Osteoblast (primary cell): ENCODE results near the gene BIRC6. TPM values are rescaled to one million over a fixed set of nuclear protein-coding genes. Genes with fewer than 3 reads are reported as not detected.

Experiments
- DNase-seq: peaks from one replicate; pipeline ENCODE4 v3.0.0; 2011; ENCODE audit warnings: low spot score, mixed read lengths; ENCODE audit not compliant: insufficient read length; ENCODE audit errors: missing footprints
- H2AFZ ChIP-seq: 2 replicates; pipeline ENCODE4 v1.6.0; 2011; ENCODE audit warnings: mild to moderate bottlenecking, low read length
- H3K27ac ChIP-seq: 2 replicates; pipeline ENCODE4 v1.5.1; 2011; ENCODE audit warnings: mild to moderate bottlenecking, low read depth, low read length, moderate library complexity
- H3K27me3 ChIP-seq: 2 replicates; pipeline ENCODE4 v1.6.0; 2012; ENCODE audit warnings: mild to moderate bottlenecking, control low read depth, inconsistent platforms, low read length, moderate library complexity; ENCODE audit not compliant: insufficient read depth
- H3K36me3 ChIP-seq: 2 replicates; pipeline ENCODE4 v1.5.1; 2011; ENCODE audit warnings: mild to moderate bottlenecking, low read length, control low read depth, moderate library complexity; ENCODE audit not compliant: insufficient read depth
- H3K4me1 ChIP-seq: 2 replicates; pipeline ENCODE4 v1.5.1; 2011; ENCODE audit warnings: mild to moderate bottlenecking, low read length, control low read depth, moderate library complexity; ENCODE audit not compliant: insufficient read depth
- H3K4me2 ChIP-seq: 2 replicates; pipeline ENCODE4 v1.6.0; 2011; ENCODE audit warnings: mild to moderate bottlenecking, low read length; ENCODE audit not compliant: insufficient read depth
- H3K4me3 ChIP-seq: fragments of 200-600 bp; sonication (generic); 3 replicates; pipeline ENCODE4 v1.5.1; 2012; ENCODE audit warnings: mild to moderate bottlenecking, low read length, inconsistent platforms; ENCODE audit not compliant: insufficient read depth
- H3K79me2 ChIP-seq: 2 replicates; pipeline ENCODE4 v1.6.0; 2012; ENCODE audit warnings: mild to moderate bottlenecking, low read length, control low read depth, inconsistent platforms; ENCODE audit not compliant: insufficient read depth
- H3K9me3 ChIP-seq: 2 replicates; pipeline ENCODE4 v1.5.1; 2011; ENCODE audit warnings: low read depth, low read length, control low read depth
- H4K20me1 ChIP-seq: 2 replicates; pipeline ENCODE4 v1.6.0; 2012; ENCODE audit warnings: mild to moderate bottlenecking, low read length, control low read depth; ENCODE audit not compliant: insufficient read depth
- CTCF ChIP-seq: IDR thresholded peaks from 2 replicates; pipeline ENCODE4 v1.5.1; 2011; ENCODE audit warnings: mild to moderate bottlenecking, low read depth, low read length, moderate library complexity; ENCODE audit errors: extremely low read depth
- total RNA-seq: library from RNA; depleted of rRNA; stranded (reverse); fragments of >200 nt; gene quantifications from 2 replicates; pipeline ENCODE4 v1.2.3, GENCODE V29; 2012

The BIRC6 gene
- total RNA-seq, 1 donor: 144 TPM

GRCh38 chr2:32514946-32515345 is 158.1 kb downstream of the BIRC6 start:
- Histone ChIP-seq H3K9me3 (no peaks in the 10 kb centered on the region), H3K4me3 (no peak overlapping the region), H2AFZ (no peak overlapping the region), H3K4me1 (no peaks in the 10 kb centered on the region), H3K27ac (no peak overlapping the region), H3K79me2 (peaks cover 5% of the 10 kb centered on the region), H3K27me3 (no peaks in the 10 kb centered on the region), H4K20me1 (no peaks in the 10 kb centered on the region), H3K36me3 (peaks cover 52% of the 10 kb centered on the region), H3K4me2 (no peak overlapping the region)
- DNase-seq: no peak
- TF ChIP-seq CTCF: no peak

GRCh38 chr2:32516567-32516966 is 159.7 kb downstream of the BIRC6 start:
- Histone ChIP-seq H3K36me3 (peaks cover 56% of the 10 kb centered on the region), H4K20me1 (no peaks in the 10 kb centered on the region)
- no peak for TF ChIP-seq CTCF

GRCh38 chr2:32522770-32523169 is 165.9 kb downstream of the BIRC6 start:
- Histone ChIP-seq H3K4me3 (no peak overlapping the region), H3K36me3 (peaks cover 55% of the 10 kb centered on the region), H3K79me2 (peaks cover 4% of the 10 kb centered on the region), H4K20me1 (no peaks in the 10 kb centered on the region), H3K9me3 (no peaks in the 10 kb centered on the region), H2AFZ (no peak overlapping the region), H3K4me1 (peaks cover 5% of the 10 kb centered on the region), H3K27ac (no peak overlapping the region), H3K4me2 (no peak overlapping the region), H3K27me3 (no peaks in the 10 kb centered on the region)
- TF ChIP-seq CTCF: no peak
- no peak for DNase-seq

More at GRCh38 chr2:32516567-32516966, 159.7 kb downstream of the BIRC6 start:
- Histone ChIP-seq H3K4me2 (no peak overlapping the region), H2AFZ (no peak overlapping the region), H3K27me3 (no peaks in the 10 kb centered on the region), H3K27ac (no peak overlapping the region), H3K4me1 (no peaks in the 10 kb centered on the region), H3K4me3 (no peak overlapping the region), H3K79me2 (no peaks in the 10 kb centered on the region), H3K9me3 (no peaks in the 10 kb centered on the region)
- DNase-seq: no peak

- no peak for DNase-seq
- Histone ChIP-seq H3K4me2 (no peak overlapping the region), H3K4me1 (peaks cover 5% of the 10 kb centered on the region), H3K79me2 (peaks cover 4% of the 10 kb centered on the region), H3K9me3 (no peaks in the 10 kb centered on the region), H3K36me3 (peaks cover 52% of the 10 kb centered on the region), H4K20me1 (no peaks in the 10 kb centered on the region), H3K4me3 (no peak overlapping the region), H3K27me3 (no peaks in the 10 kb centered on the region), H3K27ac (no peak overlapping the region), H2AFZ (no peak overlapping the region)
- TF ChIP-seq CTCF: no peak
These were observed 166.9 kb downstream of the BIRC6 start for GRCh38 chr2:32523686-32524085.
